ENCODE results near the gene AGAP1.

DNA sequence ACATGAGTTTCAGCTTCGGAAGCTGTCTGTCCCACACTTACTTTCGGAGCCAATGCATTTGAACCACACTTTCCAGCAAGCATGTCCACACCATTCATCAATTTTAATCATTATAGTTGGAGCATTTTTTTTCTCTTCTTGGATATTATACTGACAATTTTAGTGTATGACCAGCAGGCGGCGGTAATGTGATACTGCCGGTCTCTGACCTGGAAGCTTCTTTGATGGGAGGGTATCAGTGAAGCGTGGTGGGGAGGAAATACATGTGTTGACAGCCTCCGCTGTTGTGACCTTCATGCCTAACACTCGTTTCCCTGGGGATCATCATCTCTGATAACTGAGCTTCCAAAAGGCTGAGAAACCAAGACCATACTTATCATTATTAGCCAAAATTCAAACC is 442.6 kb downstream of the AGAP1 start:
- TF ChIP-seq POLR2A (IDR thresholded peaks at IDR 0.05; ENCODE audit: low read depth, low read length) = no peak
- TF ChIP-seq, protein P1, sequence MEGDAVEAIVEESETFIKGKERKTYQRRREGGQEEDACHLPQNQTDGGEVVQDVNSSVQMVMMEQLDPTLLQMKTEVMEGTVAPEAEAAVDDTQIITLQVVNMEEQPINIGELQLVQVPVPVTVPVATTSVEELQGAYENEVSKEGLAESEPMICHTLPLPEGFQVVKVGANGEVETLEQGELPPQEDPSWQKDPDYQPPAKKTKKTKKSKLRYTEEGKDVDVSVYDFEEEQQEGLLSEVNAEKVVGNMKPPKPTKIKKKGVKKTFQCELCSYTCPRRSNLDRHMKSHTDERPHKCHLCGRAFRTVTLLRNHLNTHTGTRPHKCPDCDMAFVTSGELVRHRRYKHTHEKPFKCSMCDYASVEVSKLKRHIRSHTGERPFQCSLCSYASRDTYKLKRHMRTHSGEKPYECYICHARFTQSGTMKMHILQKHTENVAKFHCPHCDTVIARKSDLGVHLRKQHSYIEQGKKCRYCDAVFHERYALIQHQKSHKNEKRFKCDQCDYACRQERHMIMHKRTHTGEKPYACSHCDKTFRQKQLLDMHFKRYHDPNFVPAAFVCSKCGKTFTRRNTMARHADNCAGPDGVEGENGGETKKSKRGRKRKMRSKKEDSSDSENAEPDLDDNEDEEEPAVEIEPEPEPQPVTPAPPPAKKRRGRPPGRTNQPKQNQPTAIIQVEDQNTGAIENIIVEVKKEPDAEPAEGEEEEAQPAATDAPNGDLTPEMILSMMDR (IDR thresholded peaks at IDR 0.05; ENCODE audit: extremely low read depth in 1 of 2, insufficient read depth in 1 of 2, low read depth in 1 of 2, low read length in 2 of 2) = peak; percentile 25 to 58
- no peak for TF ChIP-seq POLR2AphosphoS5 (IDR thresholded peaks at IDR 0.05; ENCODE audit: insufficient read depth, low read depth, low read length)
- TF ChIP-seq, protein P2, sequence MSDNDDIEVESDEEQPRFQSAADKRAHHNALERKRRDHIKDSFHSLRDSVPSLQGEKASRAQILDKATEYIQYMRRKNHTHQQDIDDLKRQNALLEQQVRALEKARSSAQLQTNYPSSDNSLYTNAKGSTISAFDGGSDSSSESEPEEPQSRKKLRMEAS (IDR thresholded peaks at IDR 0.05; ENCODE audit: insufficient read depth, insufficient read length) = no peak

All from endothelial cell of umbilical vein (primary cell).